Neural progenitor cell (in vitro differentiated cells): ENCODE data around the gene HOOK2. TPM values are rescaled to one million over a fixed set of nuclear protein-coding genes. Genes with fewer than 3 reads are reported as not detected.

ENCODE experiments used
- DNase-seq: peaks from one replicate; pipeline ENCODE4 v3.0.0-alpha.2; 2016; ENCODE audit warnings: low spot score
- H2AFZ ChIP-seq: fragments of 200-600 bp; sonication (generic); replicated peaks from 2 replicates; pipeline ENCODE4 v1.6.1; 2016; ENCODE audit warnings: antibody characterized with exemption
- H3F3A ChIP-seq: fragments of 200-600 bp; sonication (generic); 2 replicates; pipeline ENCODE4 v1.6.1; 2016; ENCODE audit warnings: antibody characterized with exemption, low read depth
- H3K27ac ChIP-seq: fragments of 200-600 bp; sonication (generic); 2 replicates; pipeline ENCODE4 v1.5.1; 2016; ENCODE audit warnings: mild to moderate bottlenecking
- H3K27me3 ChIP-seq: fragments of 200-600 bp; sonication (generic); 2 replicates; pipeline ENCODE4 v1.6.1; 2016; ENCODE audit warnings: mild to moderate bottlenecking, moderate library complexity
- H3K36me3 ChIP-seq: fragments of 200-600 bp; sonication (generic); 2 replicates; pipeline ENCODE4 v1.5.1; 2016
- H3K4me1 ChIP-seq: fragments of 200-600 bp; sonication (generic); 2 replicates; pipeline ENCODE4 v1.6.1; 2016; ENCODE audit warnings: mixed run types
- H3K4me2 ChIP-seq: fragments of 200-600 bp; sonication (generic); 2 replicates; pipeline ENCODE4 v1.6.1; 2016
- H3K4me3 ChIP-seq: fragments of 200-600 bp; sonication (generic); 2 replicates; pipeline ENCODE4 v1.5.1; 2016
- H3K79me2 ChIP-seq: fragments of 200-600 bp; sonication (generic); 2 replicates; pipeline ENCODE4 v1.6.1; 2016; ENCODE audit warnings: low read depth
- H3K9ac ChIP-seq: fragments of 200-600 bp; sonication (generic); 2 replicates; pipeline ENCODE4 v1.6.1; 2016
- H3K9me3 ChIP-seq: fragments of 200-600 bp; sonication (generic); 2 replicates; pipeline ENCODE4 v1.5.1; 2016; ENCODE audit warnings: low read depth
- H4K20me1 ChIP-seq: fragments of 200-600 bp; sonication (generic); 2 replicates; pipeline ENCODE4 v1.6.1; 2016; ENCODE audit warnings: low read depth
- H3K27ac Mint-ChIP-seq: 3 replicates; pipeline ENCODE4 v1.8.0; 2021; ENCODE audit warnings: mixed read lengths
- H3K27me3 Mint-ChIP-seq: 2 replicates; pipeline ENCODE4 v1.8.0; 2022; ENCODE audit warnings: low read depth, mild to moderate bottlenecking, inconsistent platforms, moderate library complexity, mixed read lengths; ENCODE audit not compliant: insufficient read depth
- H3K36me3 Mint-ChIP-seq: 3 replicates; pipeline ENCODE4 v1.8.0; 2021; ENCODE audit warnings: mixed read lengths
- H3K4me1 Mint-ChIP-seq: 3 replicates; pipeline ENCODE4 v1.8.0; 2021; ENCODE audit warnings: mixed read lengths
- H3K4me3 Mint-ChIP-seq: 3 replicates; pipeline ENCODE4 v1.8.0; 2021; ENCODE audit warnings: mild to moderate bottlenecking, moderate library complexity, mixed read lengths
- H3K9me3 Mint-ChIP-seq: 3 replicates; pipeline ENCODE4 v1.8.0; 2020; ENCODE audit warnings: mixed read lengths
- EZH2 ChIP-seq: fragments of 200-600 bp; sonication (generic); IDR thresholded peaks from 2 replicates; pipeline ENCODE4 v1.6.1; 2017; ENCODE audit warnings: antibody characterized with exemption, mild to moderate bottlenecking, moderate library complexity
- EZH2phosphoT487 ChIP-seq: fragments of 200-600 bp; sonication (generic); IDR thresholded peaks from 2 replicates; pipeline ENCODE4 v1.6.1; 2017; ENCODE audit warnings: antibody characterized with exemption
- total RNA-seq: library from RNA; depleted of rRNA; stranded (reverse); fragments of >200 nt; gene quantifications from 2 replicates; pipeline ENCODE4 v1.2.3, GENCODE V29; 2015; ENCODE audit warnings: low replicate concordance
- TF ChIP-seq, protein P1 (sequence below): fragments of 200-600 bp; sonication (generic); IDR thresholded peaks from 2 replicates; pipeline ENCODE4 v1.5.1; 2017; ENCODE audit warnings: antibody characterized with exemption, mild to moderate bottlenecking

HOOK2 gene
- total RNA-seq, 1 donor from 2014 or later: 14.3 TPM

DNA sequence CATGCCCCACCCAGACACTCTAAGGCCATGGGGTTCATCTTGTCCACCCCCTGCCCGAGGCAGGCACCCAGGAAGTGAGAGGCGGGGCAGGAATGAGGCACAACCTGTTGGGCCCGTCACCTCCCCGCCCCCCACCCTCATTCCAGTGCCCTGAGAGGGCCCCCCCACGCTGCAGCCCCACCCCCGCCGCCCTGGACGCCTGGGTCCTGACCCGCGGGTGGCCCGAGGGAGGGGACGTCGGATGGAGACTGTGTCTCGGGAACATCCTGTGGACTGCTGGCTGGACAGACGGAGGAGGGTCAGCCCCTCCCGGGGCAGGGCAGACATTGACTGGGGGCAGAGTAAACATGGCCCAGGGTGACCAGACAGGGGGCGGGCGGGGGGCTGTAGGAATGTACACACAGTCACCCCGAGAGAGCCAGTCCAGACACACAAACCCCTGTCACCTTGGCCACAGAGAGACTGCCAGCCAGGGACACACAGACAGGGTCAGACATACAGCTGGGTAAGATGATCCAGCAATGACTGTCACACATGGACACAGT lies 8.6 kb upstream of the HOOK2 start:
- H3K4me1 ChIP-seq: peaks cover 34% of the 10 kb centered on the region
- no peak overlapping the region for H3K27ac ChIP-seq
- no peaks in the 10 kb centered on the region for H3K79me2 ChIP-seq
- no peaks in the 10 kb centered on the region for H3K36me3 ChIP-seq
- no peak overlapping the region for H2AFZ ChIP-seq
- H3F3A ChIP-seq: peaks cover 66% of the 10 kb centered on the region
- no peak overlapping the region for H3K4me3 ChIP-seq
- peaks cover 16% of the 10 kb centered on the region for H3K27me3 Mint-ChIP-seq
- no peaks in the 10 kb centered on the region for H3K9me3 ChIP-seq
- peak overlapping the region; percentile 87 for H3K27ac Mint-ChIP-seq
- H3K4me2 ChIP-seq: peak overlapping the region; percentile 99
- no peaks in the 10 kb centered on the region for H4K20me1 ChIP-seq
- TF ChIP-seq EZH2: no peak
- no peak for TF ChIP-seq EZH2phosphoT487
- TF ChIP-seq, protein P1, sequence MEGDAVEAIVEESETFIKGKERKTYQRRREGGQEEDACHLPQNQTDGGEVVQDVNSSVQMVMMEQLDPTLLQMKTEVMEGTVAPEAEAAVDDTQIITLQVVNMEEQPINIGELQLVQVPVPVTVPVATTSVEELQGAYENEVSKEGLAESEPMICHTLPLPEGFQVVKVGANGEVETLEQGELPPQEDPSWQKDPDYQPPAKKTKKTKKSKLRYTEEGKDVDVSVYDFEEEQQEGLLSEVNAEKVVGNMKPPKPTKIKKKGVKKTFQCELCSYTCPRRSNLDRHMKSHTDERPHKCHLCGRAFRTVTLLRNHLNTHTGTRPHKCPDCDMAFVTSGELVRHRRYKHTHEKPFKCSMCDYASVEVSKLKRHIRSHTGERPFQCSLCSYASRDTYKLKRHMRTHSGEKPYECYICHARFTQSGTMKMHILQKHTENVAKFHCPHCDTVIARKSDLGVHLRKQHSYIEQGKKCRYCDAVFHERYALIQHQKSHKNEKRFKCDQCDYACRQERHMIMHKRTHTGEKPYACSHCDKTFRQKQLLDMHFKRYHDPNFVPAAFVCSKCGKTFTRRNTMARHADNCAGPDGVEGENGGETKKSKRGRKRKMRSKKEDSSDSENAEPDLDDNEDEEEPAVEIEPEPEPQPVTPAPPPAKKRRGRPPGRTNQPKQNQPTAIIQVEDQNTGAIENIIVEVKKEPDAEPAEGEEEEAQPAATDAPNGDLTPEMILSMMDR: no peak
- peak overlapping the region; percentile 78 for H3K4me3 Mint-ChIP-seq
- H3K9ac ChIP-seq: no peak overlapping the region
- H3K9me3 Mint-ChIP-seq: peaks cover 2% of the 10 kb centered on the region
- peaks cover 36% of the 10 kb centered on the region for H3K4me1 Mint-ChIP-seq
- DNase-seq: no peak
- H3K36me3 Mint-ChIP-seq: no peaks in the 10 kb centered on the region
- no peaks in the 10 kb centered on the region for H3K27me3 ChIP-seq

DNA sequence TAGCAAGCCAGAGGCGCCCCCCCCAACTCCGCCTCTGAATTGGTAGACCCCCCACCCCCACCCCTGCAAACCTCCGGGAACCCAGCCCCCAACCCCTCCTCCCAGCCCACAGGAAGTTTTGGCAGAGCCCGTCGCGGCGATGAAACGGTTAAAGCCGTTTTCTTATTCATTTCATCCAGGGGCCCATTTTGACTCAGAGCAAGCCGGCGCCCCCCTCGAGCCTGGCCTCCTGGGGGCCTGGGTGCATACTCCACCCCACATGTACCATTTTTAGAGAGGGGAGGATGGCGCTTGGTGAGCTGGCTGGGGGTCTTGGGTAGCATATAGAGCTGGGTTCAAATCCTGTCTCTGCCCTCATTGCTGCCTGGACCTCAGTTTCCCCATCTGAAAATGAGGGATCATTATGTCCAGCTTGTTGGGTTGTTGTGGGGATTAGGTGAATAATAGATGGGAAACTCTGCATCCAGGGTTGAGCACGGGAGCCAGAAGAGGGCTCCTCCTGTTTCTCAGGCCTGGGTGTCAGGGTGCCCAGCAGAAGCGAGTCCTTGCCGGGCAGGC lies 8.0 kb upstream of the HOOK2 start:
- Histone ChIP-seq H3K79me2 (no peaks in the 10 kb centered on the region), H3K27me3 (no peaks in the 10 kb centered on the region), H4K20me1 (no peaks in the 10 kb centered on the region), H3K9ac (no peak overlapping the region), H3K36me3 (no peaks in the 10 kb centered on the region), H2AFZ (no peak overlapping the region), H3F3A (peaks cover 66% of the 10 kb centered on the region), H3K4me3 (peak overlapping the region; percentile 66), H3K9me3 (no peaks in the 10 kb centered on the region), H3K4me2 (peak overlapping the region; percentile 99), H3K27ac (no peak overlapping the region), H3K4me1 (peaks cover 33% of the 10 kb centered on the region)
- no peaks in the 10 kb centered on the region for H3K36me3 Mint-ChIP-seq
- peak overlapping the region; percentile 87 for H3K27ac Mint-ChIP-seq
- no peak for DNase-seq
- H3K4me3 Mint-ChIP-seq: peak overlapping the region; percentile 78
- peaks cover 36% of the 10 kb centered on the region for H3K4me1 Mint-ChIP-seq
- TF ChIP-seq, protein P1: no peak
- TF ChIP-seq EZH2 (no peak), EZH2phosphoT487 (no peak)
- H3K9me3 Mint-ChIP-seq: peaks cover 2% of the 10 kb centered on the region
- H3K27me3 Mint-ChIP-seq: peaks cover 14% of the 10 kb centered on the region

DNA sequence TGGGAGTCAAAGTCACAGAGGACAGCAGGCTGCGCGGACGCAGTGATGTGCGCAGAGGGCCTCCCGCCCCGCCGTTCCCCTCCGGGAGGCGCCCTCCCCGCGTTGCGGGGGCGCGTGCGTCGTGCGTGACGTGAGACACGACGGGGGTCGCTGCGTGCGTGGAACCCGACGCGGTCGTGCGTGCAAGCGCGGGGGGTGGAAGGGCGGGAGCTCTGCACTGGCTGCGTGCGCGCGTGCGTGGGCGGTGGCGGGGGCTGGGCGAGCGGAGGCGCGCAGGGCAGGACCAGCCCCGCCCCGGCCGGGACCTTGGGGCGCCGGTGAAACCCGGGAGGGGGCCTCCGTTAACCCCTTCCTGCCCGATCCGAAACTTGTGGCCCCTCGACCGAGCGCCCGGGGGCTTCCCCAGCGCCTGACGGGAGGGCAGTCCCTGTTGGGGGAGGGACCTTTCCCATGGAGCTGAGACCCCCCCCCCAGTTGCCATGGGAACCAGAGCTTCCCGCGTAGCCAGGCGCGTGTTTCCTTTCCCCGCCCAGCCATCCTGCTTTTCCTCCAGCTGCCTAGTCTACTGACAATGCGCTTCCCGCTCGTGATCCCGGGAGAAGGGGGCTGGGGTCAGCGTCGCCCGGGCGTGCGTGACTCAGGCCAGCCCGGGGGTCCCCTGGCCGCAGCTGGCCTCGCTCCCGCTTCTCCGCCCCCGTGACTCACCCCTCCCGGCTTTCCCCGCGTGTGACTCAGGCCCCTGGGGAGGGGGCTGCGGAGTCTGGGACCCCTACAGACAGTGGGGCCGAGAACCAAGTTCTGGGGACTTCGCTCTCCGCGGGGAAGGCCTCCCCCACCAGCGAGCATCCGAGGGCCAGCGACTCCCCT lies 7.3 kb upstream of the HOOK2 start:
- Mint-ChIP-seq H3K36me3 (no peaks in the 10 kb centered on the region), H3K27me3 (peaks cover 14% of the 10 kb centered on the region), H3K4me1 (peaks cover 31% of the 10 kb centered on the region), H3K27ac (peak overlapping the region; percentile 100), H3K4me3 (peak overlapping the region; percentile 90), H3K9me3 (peaks cover 2% of the 10 kb centered on the region)
- H3K36me3 ChIP-seq: no peaks in the 10 kb centered on the region
- peak overlapping the region; percentile 66 for H3K4me3 ChIP-seq
- no peaks in the 10 kb centered on the region for H3K27me3 ChIP-seq
- H3K27ac ChIP-seq: no peak overlapping the region
- TF ChIP-seq EZH2: no peak
- TF ChIP-seq, protein P1: no peak
- TF ChIP-seq EZH2phosphoT487: no peak
- H4K20me1 ChIP-seq: no peaks in the 10 kb centered on the region
- H3K9me3 ChIP-seq: no peaks in the 10 kb centered on the region
- H2AFZ ChIP-seq: peak overlapping the region; percentile 65
- no peak overlapping the region for H3K9ac ChIP-seq
- H3K4me1 ChIP-seq: peaks cover 31% of the 10 kb centered on the region
- no peaks in the 10 kb centered on the region for H3K79me2 ChIP-seq
- peak overlapping the region; percentile 99 for H3K4me2 ChIP-seq
- H3F3A ChIP-seq: peaks cover 63% of the 10 kb centered on the region
- DNase-seq: peak; percentile 67
